Endothelial cell (in vitro differentiated cells): ENCODE data around the gene TECPR1. TPM values are rescaled to one million over a fixed set of nuclear protein-coding genes. Genes with fewer than 3 reads are reported as not detected.
A peak's percentile ranks its signal among the peaks of the same experiment; 100 is the strongest.

Experiments
- DNase-seq: peaks from one replicate; pipeline ENCODE4 v3.0.0; 2021; ENCODE audit warnings: low spot score
- H3K27ac Mint-ChIP-seq: one replicate; pipeline ENCODE4 v1.8.0; 2021; ENCODE audit warnings: mixed read lengths, inconsistent platforms; ENCODE audit not compliant: unreplicated experiment
- H3K27me3 Mint-ChIP-seq: one replicate; pipeline ENCODE4 v1.8.0; 2021; ENCODE audit warnings: mild to moderate bottlenecking, moderate library complexity, mixed read lengths, inconsistent platforms; ENCODE audit not compliant: unreplicated experiment
- H3K36me3 Mint-ChIP-seq: one replicate; pipeline ENCODE4 v1.8.0; 2021; ENCODE audit warnings: mild to moderate bottlenecking, low read depth, mixed read lengths, inconsistent platforms; ENCODE audit not compliant: unreplicated experiment
- H3K4me1 Mint-ChIP-seq: one replicate; pipeline ENCODE4 v1.8.0; 2021; ENCODE audit warnings: mild to moderate bottlenecking, mixed read lengths, inconsistent platforms; ENCODE audit not compliant: unreplicated experiment
- H3K4me3 Mint-ChIP-seq: one replicate; pipeline ENCODE4 v1.8.0; 2021; ENCODE audit warnings: mild to moderate bottlenecking, mixed read lengths, inconsistent platforms; ENCODE audit not compliant: unreplicated experiment
- H3K9me3 Mint-ChIP-seq: one replicate; pipeline ENCODE4 v1.8.0; 2021; ENCODE audit warnings: mixed read lengths, inconsistent platforms; ENCODE audit not compliant: unreplicated experiment
- total RNA-seq: library from RNA; stranded (reverse); fragmentation: NEBNext Ultra II Directional; extraction: Animal tissue kit (Norgen Biotek cat#: 25700); gene quantifications from one replicate; pipeline ENCODE4 v1.2.1, GENCODE V29; 2021; ENCODE audit not compliant: unreplicated experiment
- TF ChIP-seq, protein P1 (sequence below): fragments of 200-600 bp; sonication (generic); IDR thresholded peaks from one replicate; pipeline ENCODE4 v1.5.0; 2021; ENCODE audit warnings: antibody characterized with exemption; ENCODE audit not compliant: unreplicated experiment

Gene TECPR1
- total RNA-seq, 1 donor from 2014 or later: 129 TPM

DNA sequence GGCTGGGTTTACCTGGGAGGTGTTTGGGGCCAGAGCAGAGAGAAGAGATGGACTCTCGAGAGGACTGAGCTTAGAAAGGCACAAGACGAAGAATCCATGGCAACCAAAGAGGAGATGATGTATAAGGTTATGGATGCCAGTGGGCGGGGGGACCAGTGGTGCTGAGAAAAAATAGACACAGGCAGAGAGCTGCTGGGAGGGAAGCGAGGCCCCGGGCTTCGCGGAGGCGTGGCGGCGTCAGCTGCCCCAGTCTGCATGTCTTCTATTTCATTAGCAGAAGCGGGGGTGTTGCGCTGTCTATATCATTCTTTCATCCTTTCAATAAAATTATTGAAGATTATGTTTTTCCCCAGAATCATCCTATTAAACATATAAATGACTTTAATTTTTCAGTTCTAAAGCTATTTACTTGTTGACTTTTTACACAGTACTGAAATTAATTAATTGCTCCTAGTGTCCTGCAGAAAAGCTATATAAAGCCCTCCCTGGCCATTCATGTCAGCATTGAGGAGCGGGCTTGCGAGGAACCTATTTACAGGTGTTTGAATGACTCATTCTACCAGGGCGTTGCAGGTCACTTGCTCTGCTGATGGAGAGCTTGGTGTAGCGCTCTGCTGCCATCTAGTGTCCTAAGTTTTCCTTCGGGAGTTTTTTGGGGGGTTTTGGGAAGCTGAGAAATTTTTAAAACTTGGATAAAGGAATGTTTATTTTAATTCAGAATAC, 83.7 kb downstream of the TECPR1 start:
- no peak overlapping the region for H3K27ac Mint-ChIP-seq
- TF ChIP-seq, protein P1, sequence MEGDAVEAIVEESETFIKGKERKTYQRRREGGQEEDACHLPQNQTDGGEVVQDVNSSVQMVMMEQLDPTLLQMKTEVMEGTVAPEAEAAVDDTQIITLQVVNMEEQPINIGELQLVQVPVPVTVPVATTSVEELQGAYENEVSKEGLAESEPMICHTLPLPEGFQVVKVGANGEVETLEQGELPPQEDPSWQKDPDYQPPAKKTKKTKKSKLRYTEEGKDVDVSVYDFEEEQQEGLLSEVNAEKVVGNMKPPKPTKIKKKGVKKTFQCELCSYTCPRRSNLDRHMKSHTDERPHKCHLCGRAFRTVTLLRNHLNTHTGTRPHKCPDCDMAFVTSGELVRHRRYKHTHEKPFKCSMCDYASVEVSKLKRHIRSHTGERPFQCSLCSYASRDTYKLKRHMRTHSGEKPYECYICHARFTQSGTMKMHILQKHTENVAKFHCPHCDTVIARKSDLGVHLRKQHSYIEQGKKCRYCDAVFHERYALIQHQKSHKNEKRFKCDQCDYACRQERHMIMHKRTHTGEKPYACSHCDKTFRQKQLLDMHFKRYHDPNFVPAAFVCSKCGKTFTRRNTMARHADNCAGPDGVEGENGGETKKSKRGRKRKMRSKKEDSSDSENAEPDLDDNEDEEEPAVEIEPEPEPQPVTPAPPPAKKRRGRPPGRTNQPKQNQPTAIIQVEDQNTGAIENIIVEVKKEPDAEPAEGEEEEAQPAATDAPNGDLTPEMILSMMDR: no peak
- H3K27me3 Mint-ChIP-seq: peaks cover 8% of the 10 kb centered on the region
- H3K4me3 Mint-ChIP-seq: no peak overlapping the region
- H3K9me3 Mint-ChIP-seq: no peaks in the 10 kb centered on the region
- peak; percentile 41 for DNase-seq
- peaks cover 25% of the 10 kb centered on the region for H3K36me3 Mint-ChIP-seq
- H3K4me1 Mint-ChIP-seq: peaks cover 3% of the 10 kb centered on the region

DNA sequence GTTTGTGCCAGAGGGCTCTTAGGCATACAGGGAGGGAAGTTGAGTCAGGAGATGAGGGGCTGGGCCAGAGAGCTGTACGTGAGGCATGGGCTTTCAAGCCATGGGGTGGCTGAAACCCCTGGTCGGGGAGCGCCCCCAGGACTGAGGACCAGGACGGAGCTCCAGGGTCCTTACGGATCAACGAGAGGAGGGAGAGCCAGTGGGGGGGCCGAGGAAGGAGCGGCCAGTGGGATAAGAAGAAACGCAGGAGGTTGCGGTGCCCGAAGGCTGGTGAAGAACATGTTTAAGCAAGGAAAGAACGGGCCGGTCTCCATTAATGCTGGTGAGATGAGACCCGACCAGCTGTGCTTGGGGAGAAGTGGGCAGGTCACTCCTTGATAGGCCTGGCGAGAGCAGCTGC, 84.4 kb downstream of the TECPR1 start:
- Mint-ChIP-seq H3K27ac (peak overlapping the region; percentile 54), H3K9me3 (no peaks in the 10 kb centered on the region), H3K36me3 (peaks cover 25% of the 10 kb centered on the region), H3K4me1 (peaks cover 5% of the 10 kb centered on the region), H3K27me3 (peaks cover 8% of the 10 kb centered on the region), H3K4me3 (peak overlapping the region; percentile 43)
- DNase-seq: no peak
- TF ChIP-seq, protein P1: no peak

DNA sequence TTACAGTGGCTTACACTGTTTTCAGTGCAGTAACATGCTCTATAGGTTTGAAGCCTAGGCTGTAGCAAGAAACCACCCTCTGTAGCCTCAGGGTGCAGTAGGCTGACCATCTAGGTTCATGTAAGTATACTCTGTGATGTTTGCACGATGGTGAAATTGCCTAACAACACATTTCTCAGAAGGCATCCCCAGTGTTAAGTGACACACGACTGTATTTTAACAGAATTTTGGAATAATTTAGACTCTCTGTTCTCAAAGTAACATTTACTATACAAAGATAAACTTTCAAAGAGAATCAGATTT, 85.4 kb downstream of the TECPR1 start:
- no peaks in the 10 kb centered on the region for H3K9me3 Mint-ChIP-seq
- no peak for DNase-seq
- peaks cover 21% of the 10 kb centered on the region for H3K36me3 Mint-ChIP-seq
- TF ChIP-seq, protein P1: no peak
- H3K4me1 Mint-ChIP-seq: peaks cover 8% of the 10 kb centered on the region
- no peak overlapping the region for H3K4me3 Mint-ChIP-seq
- H3K27me3 Mint-ChIP-seq: peaks cover 6% of the 10 kb centered on the region
- no peak overlapping the region for H3K27ac Mint-ChIP-seq

DNA sequence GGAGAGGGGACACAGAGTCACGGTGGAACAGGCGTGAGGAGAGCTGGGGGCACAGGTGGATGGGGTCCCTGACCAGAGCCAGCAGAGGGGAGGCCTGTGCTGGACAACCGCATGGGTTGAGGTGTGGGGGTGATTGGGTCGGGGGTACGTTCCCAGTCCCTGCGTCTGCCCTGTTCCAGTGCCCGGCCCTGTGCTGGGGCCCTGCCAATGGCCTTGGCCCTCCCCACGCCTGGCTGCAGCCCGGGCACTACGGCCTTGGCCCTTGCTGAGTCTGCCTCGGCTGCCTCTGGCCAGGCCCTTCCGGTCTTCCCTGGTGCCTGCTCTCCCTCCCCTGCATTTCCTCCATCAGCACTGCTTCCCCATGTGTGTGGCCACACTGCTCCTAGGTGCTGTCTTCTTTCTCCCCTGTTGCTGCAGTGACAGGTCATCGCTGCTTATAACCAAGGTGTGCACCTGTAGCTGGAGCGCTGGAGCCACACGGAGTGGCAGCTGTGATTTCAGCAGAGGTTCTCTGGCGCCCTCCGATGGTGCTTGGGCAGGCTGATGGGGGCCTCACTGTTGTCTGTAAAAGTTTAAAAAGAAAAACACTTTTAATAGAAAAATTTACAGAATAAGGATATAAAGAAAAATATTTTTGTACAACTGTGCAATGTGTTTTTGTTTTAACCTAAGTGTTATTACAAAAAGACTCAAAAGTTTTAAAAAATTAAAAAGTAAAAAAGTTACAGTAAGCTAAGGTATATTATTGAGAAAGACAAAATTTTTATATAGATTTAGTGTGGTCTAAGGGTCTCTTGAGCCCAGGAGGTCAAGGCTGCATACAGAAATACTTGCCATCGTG, 86.0 kb downstream of the TECPR1 start:
- Mint-ChIP-seq H3K27me3 (peaks cover 6% of the 10 kb centered on the region), H3K4me3 (no peak overlapping the region), H3K4me1 (peaks cover 8% of the 10 kb centered on the region), H3K9me3 (no peaks in the 10 kb centered on the region), H3K27ac (no peak overlapping the region), H3K36me3 (peaks cover 15% of the 10 kb centered on the region)
- peak; percentile 74 for DNase-seq
- TF ChIP-seq, protein P1: peak; percentile 30

Other genes with a start within 250 kb of the TECPR1 start
- gene LMTK2, start 145.4 kb downstream of the TECPR1 start, total RNA-seq: 32.5 TPM
- 1.2 TPM for gene BHLHA15, start 40.8 kb downstream of the TECPR1 start, total RNA-seq
- gene BRI3, start 29.5 kb upstream of the TECPR1 start, total RNA-seq: 300 TPM
- 20.6 TPM for gene BAIAP2L1, start 148.9 kb upstream of the TECPR1 start, total RNA-seq